Adrenal gland (tissue), 5 donors: ENCODE measurements around the gene METTL27.

Experiments used
- CTCF ChIP-seq, 6 experiments: fragments of 450-650 bp in 4 of 6; fragments of 200-600 bp in 2 of 6; sonication (generic) in 1 of 6; IDR thresholded peaks; 1 replicate in 5 of 6; 2 replicates in 1 of 6; pipeline versions ENCODE4 v1.5.1 to v1.8.0; 2016 to 2021; ENCODE audit warnings: antibody characterized with exemption in 6 of 6, mild to moderate bottlenecking in 2 of 6, moderate library complexity in 1 of 6
- POLR2A ChIP-seq, 2 donors: fragments of 450-650 bp; IDR thresholded peaks; one replicate each; pipeline ENCODE4 v1.6.1; 2017; ENCODE audit warnings: antibody characterized with exemption in 2 of 2, mild to moderate bottlenecking in 2 of 2, moderate library complexity in 1 of 2
- donor health status: DM: no; HTN: no; CAD: no.

- TF ChIP-seq CTCF (IDR thresholded peaks at IDR 0.05) (no peak), POLR2A (IDR thresholded peaks at IDR 0.05) (no peak)
These were observed 10.2 kb upstream of the METTL27 start for GRCh38 chr7:73852500-73852899.
